GM12873 (cell line): ENCODE measurements around the gene EFTUD2.

ENCODE experiments used
- CTCF ChIP-seq: IDR thresholded peaks from 2 replicates; pipeline ENCODE4 v1.5.1; 2012; ENCODE audit warnings: low read depth, mild to moderate bottlenecking, moderate library complexity, low read length, control low read depth; ENCODE audit not compliant: insufficient read depth; ENCODE audit errors: missing control alignments

EFTUD2 gene

GRCh38 chr17:44917456-44917855, 18.2 kb upstream of the EFTUD2 start:
- no peak for TF ChIP-seq CTCF

- no peak for TF ChIP-seq CTCF
Observed at GRCh38 chr17:44916781-44917241, 17.6 kb upstream of the EFTUD2 start.

GRCh38 chr17:44915862-44916780, 16.9 kb upstream of the EFTUD2 start:
- no peak for TF ChIP-seq CTCF

GRCh38 chr17:44915321-44915726, 16.1 kb upstream of the EFTUD2 start, which contains the start of gene GFAP:
TSS of gene GFAP (minus strand) at chr17:44915500. CDS start at chr17:44915486, 14 bp downstream.
- TF ChIP-seq CTCF: no peak

- no peak for TF ChIP-seq CTCF
Observed at GRCh38 chr17:44914698-44915271, 15.5 kb upstream of the EFTUD2 start.

GRCh38 chr17:44914148-44914547, 14.9 kb upstream of the EFTUD2 start:
- TF ChIP-seq CTCF: no peak

- TF ChIP-seq CTCF: no peak
Observed at GRCh38 chr17:44913676-44914075, 14.4 kb upstream of the EFTUD2 start.
